GM18858 (cell line): ENCODE results near the gene MIER1.
"Not testable (repeated sequence)": the region's sequence is repeated elsewhere in the genome, so short reads cannot be mapped to it uniquely, and the experiment has no call there.

Experiments used
- ATAC-seq: cut with Tn5 transposase; IDR thresholded peaks from one replicate; pipeline ENCODE4 v1.9.1; 2021; ENCODE audit not compliant: unreplicated experiment

Gene MIER1

DNA sequence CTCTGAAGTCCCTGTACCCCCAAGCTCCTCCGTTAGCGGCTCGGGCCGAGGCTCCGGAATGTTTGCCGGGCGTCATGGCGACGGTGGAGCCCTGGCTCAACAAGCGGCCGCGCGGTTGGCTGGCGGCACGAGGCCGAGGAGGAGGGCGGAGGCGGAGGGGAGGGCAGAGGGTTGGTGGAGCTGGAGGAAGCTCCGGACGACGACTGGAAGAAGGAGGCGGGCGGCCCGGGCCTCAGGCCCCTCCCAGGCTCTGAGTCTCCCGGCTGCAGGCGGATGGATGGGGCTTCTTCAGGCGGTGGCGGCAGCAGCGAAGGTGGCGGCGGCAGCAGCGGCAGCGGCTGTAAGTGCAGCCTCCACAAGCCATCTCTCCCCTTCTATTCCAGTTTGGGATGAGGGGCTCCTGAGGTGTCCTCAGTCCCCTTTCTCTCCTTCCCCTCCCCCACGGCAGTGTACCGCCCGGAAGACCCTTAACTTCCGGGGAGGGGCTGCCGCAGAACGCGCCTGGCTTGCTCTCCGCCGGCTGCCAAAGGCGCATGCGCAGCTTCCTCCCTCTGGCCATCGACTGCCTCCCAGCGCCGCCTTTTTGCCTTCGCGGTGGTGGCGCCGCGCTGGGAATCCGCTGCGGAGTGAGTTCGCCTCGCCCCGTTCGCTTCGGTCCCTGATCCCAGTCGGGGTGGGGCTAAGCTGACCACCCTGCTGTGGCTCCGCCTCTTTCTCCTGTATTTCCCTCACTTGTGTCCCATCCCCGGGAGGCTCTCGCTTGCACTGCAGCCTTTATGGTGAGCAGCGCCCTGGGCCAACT, at the start of gene MIER1, which contains the start of gene DNAI4:
Gene MIER1 (plus strand): TSS at position 235 of the 802 bp plus-strand sequence. CDS start 39 bp downstream, at position 274.
Gene DNAI4 (minus strand): TSS at position 101 of the 802 bp plus-strand sequence. CDS start 25 bp downstream, at position 76.
- peak; percentile 90 for ATAC-seq

DNA sequence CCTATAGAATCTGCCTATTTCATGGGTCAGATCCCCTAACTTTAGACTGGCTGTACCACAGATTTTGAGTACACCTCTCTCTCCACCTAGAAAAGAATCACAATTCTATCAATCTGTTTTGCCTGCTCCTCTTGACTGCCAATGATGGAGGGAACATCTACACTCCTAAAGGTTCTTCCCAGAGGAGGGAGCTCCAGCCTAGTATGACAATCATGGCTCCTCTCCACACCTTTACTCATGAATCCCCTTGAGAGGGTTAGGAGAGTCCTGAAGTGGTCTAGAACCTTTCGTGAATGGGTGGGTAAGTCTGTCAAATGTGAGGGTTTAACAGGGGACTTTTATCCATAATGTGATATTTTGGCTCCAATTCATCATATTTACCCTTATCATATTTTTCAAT, 48.1 kb upstream of the MIER1 start:
- no peak for ATAC-seq

DNA sequence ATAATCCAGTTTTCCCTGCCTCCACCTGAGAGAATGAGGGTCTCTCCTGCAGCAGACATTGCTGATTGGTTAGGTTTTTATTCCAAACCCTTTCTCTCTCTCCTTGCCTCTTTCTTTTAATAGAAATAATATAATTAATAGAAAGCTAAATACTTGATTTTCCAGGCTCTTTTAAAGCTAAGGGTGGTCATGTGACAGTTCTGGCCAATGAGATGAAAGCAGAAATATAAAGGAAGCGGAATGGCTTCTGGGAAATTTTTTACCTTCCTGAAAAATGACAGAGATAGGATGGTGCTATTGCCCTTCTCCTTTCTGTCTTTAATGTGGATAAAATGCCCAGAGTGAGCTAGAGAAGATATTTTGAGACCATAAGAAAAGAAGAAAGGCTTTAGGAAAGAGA, 35.8 kb upstream of the MIER1 start:
- ATAC-seq, result no peak

DNA sequence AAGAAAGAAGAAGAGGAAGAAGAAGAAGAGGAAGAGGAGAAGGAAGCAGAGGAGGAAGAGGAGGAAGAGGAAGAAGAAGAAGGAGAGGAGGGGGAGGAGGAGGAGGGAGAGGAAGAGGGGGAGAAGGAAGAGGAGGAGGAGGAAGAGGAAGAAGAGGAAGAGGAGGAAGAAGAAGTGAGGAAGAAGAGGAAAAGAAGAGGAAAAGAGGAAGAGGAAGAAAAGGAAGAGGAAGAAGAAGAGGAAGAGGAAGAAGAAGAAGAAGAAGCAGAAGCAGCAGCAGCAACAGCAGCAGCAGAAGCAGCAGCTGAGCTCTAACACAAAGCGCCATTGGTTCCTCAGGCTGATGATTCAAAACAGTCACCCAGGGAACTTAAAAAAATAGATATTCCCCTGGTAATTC, 34.2 kb upstream of the MIER1 start:
- ATAC-seq, result no peak

DNA sequence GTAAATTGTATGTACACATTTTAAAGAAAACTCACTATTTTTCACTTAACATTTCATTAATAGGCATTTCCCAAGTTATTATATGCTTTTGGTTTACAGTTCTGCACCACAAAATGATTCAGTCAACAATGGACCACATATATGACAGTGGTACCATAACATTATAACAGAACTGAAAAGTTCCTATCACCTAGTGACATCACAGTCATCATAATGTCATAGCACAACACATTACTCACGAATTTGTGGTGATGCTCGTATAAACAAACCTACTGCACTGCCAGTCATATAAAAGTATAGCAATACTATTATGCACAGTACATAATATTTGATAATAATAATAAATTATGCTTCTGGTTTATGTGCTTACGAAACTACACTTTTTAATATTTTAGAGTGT, 31.1 kb upstream of the MIER1 start:
- ATAC-seq, result no peak

DNA sequence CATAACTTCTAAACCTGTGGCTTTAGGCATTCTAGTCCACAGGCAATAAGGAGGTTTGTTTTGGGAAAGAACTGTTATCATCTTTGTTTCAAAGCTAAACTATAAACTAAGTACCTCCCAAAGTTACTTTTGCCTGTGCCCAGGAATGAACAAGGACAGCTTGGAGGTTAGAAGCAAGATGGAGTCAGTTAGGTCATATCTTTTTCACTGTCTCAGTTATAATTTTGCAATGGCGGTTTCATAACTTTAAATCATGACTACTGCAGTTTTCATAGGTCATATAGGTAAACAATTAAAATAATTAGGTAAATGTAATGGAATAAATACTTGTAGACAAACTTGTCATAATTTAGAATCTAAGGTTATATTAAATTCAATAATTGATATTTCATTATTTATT, 9.6 kb upstream of the MIER1 start:
- not testable (repeated sequence) for ATAC-seq

DNA sequence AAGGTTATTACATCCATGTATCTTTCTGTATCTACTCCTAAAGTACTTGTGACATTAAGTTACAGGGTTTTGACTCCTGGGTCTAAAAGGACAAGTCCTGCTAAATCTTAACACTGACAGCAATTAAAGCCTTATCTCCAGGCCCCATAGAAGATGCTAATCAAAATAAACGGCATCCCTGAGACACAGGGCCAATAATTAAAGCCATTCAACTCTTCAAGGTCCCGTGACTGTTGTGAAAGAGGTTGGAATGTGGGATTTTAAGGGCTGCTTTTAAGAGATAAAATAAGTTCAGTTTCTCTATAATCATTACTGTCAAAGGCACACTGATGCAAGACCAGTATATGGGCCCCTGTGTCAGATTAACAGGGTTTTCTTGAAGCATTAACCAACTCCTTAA, 8.5 kb upstream of the MIER1 start:
- no peak for ATAC-seq

DNA sequence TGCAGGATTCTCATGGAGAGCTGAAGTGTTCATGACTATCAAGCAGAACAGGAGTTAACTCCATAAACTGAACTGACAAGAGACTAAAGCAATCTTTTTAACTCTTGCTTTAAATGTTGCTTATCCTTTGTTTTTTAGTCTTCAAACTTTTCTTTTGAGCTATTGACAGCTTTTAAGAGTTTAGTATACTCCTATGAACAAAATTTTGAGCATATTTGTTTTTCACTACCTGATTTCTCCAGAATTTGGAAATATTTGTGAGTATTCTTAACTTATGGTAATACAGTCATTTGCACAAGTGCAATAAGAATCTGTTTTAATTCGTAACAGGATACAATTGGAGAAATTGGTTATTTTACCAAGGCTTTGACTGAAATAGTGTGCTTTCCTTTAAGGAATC, 7.3 kb upstream of the MIER1 start:
- ATAC-seq, result no peak

DNA sequence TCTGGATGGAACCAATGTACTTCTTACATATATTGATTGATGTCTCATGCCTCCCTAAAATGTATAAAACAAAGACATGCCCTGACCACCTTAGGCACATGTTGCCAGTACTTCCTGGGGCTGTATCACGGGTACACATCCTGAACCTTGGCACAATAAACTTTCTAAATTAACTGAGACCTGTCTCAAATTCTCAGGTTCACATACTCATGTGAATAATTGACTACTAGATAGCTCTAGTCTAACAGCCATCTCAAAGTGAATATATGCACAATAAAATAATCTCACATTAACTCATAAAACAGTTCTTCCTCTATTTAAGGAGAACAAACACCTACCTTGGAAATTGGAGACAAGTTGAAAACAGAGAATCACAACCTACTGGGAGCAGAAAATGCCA, 5.7 kb upstream of the MIER1 start:
- no peak for ATAC-seq

DNA sequence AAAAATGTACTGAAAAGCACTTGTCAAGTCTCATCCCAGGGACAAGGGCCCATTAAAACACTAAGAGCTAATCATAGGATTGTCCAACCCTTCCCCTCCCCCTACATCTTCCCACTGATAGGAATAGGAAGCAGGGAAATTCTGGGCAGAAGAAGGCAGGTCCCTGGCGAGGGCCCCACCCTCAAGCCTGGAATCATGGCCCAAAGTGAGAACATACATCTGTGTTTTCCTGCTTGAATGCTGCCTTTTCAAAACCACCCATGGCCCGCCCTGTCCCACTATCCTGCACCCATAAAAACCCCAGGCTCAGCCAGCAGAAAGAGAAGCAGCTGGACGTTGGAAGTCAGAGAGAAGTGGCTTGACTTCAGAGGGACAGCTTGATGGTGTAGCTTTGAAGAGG, 5.0 kb upstream of the MIER1 start:
- ATAC-seq, result no peak

DNA sequence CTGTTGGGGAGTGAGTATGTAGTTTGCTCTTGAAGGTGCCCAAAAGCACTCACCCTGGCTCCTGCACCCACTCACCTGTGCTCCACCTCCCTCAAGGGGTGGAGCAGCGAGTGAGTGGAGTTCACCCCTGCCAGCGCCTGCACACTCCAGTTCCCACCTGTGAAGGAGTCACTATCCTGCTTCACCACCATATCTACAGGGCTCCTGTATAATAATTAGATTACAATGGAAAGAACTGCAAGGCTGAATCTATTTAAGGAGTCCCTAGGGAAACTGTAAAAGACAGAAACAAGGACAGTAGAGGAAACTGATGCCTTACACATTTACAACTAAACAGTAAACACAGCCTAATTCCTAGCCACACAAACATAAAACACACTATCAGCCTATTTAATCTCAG, 4.2 kb upstream of the MIER1 start:
- ATAC-seq, result no peak

DNA sequence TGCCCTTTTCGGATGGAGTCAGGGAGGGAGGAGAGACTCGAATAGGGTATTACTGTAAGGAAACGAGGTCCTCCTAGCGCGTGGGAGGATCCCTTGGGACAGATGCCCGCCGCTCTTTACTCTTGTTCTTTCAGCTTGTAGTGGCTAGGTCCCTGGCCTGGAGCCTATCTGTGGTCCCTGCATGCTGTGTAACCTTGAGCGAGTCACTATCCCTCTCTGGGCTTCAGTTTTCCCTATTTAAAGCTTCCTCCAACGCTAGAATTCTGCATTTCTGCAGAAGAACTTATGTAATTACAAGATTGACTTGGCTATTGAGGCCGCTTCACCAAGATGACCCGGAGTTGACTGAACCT, 744 bp downstream of the MIER1 start:
- no peak for ATAC-seq

DNA sequence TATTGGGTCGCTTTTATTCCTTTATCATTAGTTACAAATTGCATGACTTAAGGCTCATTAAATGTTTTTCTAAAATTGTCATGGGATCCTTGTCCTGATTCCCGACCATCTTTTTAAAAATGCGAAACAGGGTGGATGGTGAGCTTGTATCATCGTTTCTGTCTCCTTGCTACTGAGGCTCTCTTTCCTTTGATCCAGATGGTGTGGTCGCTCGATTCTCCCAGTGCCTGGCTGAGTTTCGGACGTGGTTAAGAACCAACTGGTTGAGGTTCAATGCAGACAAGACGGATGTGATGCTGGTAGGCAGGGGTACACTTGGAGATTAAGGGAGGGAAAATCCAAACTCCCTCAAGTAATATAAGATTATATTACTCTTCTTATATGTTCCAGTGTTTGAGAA, 1.2 kb downstream of the MIER1 start:
- no peak for ATAC-seq

DNA sequence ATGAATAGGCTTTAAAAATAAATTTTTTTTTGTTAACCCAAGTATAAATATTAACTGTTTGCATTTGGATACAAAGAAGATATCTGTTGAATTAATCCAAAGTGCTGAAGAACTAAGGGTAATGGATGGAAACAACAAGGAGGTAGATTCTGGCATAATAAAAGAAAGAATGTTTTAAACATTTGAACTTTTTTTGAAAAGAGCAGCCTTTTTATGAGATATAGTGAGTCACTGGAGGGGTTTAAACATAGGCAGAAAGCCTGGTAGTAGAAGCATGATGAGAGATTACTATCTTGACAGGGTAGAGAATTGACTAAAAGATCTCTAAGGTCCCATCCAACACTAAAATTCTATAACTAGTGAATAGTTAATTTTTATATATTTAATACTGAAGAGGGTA, 2.7 kb downstream of the MIER1 start:
- no peak for ATAC-seq

DNA sequence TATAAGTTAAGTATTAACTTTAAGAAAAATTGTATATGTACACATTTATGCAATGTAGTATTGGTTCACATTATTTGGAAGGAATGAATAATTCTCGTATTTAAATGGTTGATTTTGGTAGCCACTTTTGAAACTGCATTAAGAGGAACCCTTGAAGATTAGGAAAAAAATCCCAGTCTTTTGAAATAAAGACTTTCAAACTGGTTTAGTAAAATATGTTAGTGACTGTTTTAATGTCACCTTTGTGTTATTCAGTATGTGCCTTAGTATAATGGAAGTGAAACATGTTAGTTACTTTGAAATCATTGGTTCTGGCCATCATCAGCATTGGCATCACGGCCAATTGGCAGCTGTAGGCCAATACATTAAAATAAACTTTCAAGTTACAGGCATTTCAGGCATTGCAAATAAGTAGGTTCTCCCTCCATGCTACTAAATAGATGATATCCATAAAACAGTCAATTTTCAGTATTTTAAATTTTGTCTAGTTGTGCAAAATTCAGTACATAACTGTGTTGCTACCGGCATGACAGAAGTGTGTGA, 4.4 kb downstream of the MIER1 start:
- no peak for ATAC-seq

DNA sequence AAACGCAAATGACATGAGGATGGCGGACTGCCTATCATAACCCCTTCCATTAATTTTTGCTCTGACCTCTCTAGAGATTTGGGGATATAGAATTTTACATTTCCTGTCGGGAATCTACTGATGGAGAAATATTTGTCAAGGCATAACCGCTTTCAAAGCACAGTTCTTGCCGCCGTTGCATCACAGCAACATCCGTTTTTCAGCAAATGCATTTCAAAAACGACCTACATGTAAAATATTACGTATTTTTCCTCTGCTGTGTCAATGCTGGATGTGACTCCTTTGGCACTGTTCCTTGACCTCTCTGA, 4.9 kb downstream of the MIER1 start:
- ATAC-seq, result no peak

DNA sequence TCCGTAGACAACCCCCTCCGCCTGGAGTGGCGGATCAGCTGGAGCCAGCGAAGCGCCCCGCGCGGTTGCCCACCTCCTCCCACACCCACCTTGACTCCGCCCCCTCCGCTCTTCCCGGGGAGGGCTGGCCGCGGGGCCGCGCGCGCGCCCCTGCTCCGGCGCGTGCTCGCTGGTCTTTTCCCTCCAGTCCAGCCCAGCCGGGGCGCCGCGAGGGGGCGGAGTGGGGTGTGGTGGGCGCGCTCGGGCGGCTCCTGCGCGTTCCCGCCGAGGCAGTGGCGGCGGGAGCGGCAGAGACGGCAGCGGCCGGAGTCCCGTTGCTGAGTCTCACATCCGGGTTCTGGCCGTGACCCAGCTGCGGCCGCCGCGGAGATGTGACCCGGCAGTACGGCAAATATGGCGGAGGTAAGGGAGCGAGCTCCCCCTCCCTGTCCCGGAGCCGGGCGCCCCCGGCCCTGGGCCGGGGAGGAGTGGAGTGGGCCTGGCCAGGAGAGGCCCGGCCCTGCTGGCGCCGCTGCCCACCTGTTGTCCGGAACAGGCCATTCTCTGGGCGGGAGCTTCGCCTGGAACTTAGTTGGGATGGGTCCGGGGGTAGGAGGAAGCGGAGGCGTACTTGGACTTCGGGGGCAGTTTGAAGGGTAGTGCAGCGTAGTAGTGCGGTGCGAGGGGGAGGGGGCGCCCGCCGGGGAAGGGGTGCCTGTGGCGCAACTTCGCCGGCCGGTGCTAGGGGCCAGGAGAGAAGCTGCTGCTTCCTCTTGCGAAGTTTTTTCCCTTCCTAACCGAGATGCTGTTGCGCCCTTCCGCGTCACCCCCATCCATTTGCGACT, 5.4 kb downstream of the MIER1 start:
- peak; percentile 49 for ATAC-seq

DNA sequence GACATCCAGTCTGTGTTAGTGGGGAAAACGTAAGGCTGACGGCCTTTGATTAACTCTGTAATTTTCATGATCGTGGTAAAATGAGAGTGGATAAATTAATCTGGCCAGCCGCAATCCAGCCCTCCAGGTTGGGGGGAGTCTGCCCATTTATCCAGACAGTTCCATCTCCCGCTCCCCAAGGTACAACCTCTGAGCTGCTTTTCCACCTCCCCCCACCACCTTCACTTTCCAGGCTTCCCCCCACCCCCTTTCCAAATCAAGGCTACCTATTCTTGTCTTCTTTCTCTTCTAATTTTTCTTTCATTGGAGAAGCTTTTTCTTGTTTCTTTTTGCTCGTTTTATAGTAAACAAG, 6.0 kb downstream of the MIER1 start:
- no peak for ATAC-seq

DNA sequence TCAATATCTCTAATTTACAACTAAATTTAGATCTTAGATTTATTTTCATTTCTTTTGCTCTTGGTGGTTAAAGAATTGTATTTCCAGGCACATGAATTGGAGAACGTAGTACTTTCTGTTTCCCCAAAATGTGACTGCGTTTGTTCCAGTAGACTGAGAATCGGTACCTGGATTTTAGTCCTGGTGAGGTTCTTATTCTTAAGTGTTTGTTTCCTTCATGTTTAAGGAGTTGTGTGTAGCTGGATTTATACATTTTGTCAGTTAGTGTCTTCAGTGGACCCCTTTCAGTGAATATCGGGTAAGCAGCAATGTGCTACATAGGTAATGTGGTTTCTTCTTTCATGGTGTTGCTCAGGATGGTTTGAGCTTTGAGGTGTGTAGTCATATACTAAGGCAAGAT, 6.8 kb downstream of the MIER1 start:
- no peak for ATAC-seq

DNA sequence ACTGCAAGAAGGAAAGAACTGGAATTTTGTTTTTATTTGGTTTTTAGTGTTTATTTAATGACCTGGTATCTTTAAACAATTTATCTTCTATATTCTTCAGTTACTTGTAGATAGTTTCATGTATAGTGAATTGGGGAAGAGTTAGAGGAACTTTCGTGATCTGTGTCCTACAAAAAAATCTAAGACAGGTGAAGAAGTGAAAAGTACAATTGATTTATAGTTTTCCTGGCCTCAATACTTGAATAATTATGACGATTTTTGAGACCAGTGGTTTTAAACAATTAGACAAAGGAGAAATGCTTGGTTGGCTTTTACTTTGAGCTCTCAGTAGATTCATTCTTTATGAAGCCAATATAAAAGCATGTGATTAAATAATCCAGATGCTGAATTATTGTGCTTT, 7.5 kb downstream of the MIER1 start:
- ATAC-seq, result no peak

DNA sequence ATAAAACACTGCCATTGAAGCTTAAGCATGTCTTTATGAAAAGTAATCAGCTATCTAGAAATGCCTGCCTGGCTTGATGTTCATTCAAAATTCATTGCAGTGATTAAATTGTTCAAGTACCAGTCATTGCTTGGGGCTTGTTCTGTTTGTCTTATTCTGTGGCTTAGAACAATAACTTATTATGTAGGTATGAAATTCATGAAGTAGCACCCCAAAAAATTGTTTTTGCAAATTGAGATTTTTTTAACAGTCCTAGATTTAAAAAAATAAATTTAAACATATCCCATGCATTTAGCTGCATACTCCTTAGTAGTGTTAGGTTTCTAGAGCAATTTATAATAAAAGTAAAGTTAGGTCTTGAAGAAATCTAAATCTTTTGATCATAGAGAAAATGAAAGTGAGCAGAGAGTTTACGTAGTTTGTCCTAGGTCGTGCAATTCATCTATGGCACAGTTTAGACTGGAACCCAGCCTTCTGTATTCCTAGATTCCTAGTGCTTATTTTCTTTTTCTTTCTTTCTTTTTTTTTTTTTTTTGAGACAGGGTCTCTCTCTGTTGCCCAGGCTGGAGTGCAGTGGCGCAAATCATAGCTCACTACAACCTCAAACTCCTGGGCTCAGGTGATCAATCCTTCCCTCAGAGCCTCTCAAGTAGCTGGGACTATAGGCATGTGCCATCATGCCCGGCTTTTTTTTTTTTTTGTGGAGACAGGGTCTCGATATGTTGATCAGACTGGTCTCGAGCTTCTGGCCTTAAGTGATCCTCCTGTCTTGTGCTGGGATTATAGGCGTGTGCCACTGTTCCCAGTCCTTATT, 9.3 kb downstream of the MIER1 start:
- ATAC-seq, result no peak
